ENCODE measurements around the gene MRPS2.

- TF ChIP-seq POLR2A (IDR thresholded peaks at IDR 0.05; ENCODE audit: low read depth, low read length) (no peak), MAZ (IDR thresholded peaks at IDR 0.05; ENCODE audit: borderline replicate concordance, low read depth, low read length) (no peak)
Observed at GRCh38 chr9:135526089-135526729, 25.7 kb downstream of the MRPS2 start.
